Activated gamma-delta T cell treated with anti-CD3 and anti-CD28 coated beads, Interleukin-2, amount 50 U/mL, for 16 hours (primary cell): Measurements from ENCODE around the gene GPR87.

Experiments
- DNase-seq: peaks from one replicate; pipeline ENCODE4 v3.0.0-alpha.2; 2020; ENCODE audit warnings: low read depth

GPR87 gene

GRCh38 chr3:151315846-151316245 is 774 bp downstream of the GPR87 start:
- no peak for DNase-seq

- no peak for DNase-seq
These were observed 1.5 kb downstream of the GPR87 start for GRCh38 chr3:151315136-151315535.

- DNase-seq = no peak
These were observed 2.0 kb downstream of the GPR87 start for GRCh38 chr3:151314593-151314992.

GRCh38 chr3:151314137-151314536 is 2.5 kb downstream of the GPR87 start:
- DNase-seq = no peak

- DNase-seq = no peak
These were observed 3.6 kb downstream of the GPR87 start for GRCh38 chr3:151312972-151313371.

GRCh38 chr3:151309566-151309965 is 7.1 kb downstream of the GPR87 start:
- DNase-seq = no peak

- no peak for DNase-seq
These were observed 8.8 kb downstream of the GPR87 start for GRCh38 chr3:151307583-151308488.

GRCh38 chr3:151307131-151307530 is 9.5 kb downstream of the GPR87 start:
- DNase-seq = no peak

GRCh38 chr3:151306168-151306810 is 10.3 kb downstream of the GPR87 start:
- DNase-seq = no peak

- DNase-seq = no peak
These were observed 10.9 kb downstream of the GPR87 start for GRCh38 chr3:151305775-151306151.

- no peak for DNase-seq
These were observed 11.4 kb downstream of the GPR87 start for GRCh38 chr3:151305060-151305774.

GRCh38 chr3:151303751-151304150 is 12.9 kb downstream of the GPR87 start:
- no peak for DNase-seq

GRCh38 chr3:151301787-151302186 is 14.8 kb downstream of the GPR87 start:
- DNase-seq = no peak

GRCh38 chr3:151300539-151300938 is 16.1 kb downstream of the GPR87 start:
- no peak for DNase-seq

GRCh38 chr3:151299006-151299405 is 17.6 kb downstream of the GPR87 start:
- DNase-seq = no peak

GRCh38 chr3:151297429-151297828 is 19.2 kb downstream of the GPR87 start:
- no peak for DNase-seq

GRCh38 chr3:151296226-151296625 is 20.4 kb downstream of the GPR87 start:
- DNase-seq = no peak

GRCh38 chr3:151293127-151293526 is 23.5 kb downstream of the GPR87 start:
- no peak for DNase-seq

GRCh38 chr3:151290673-151291072 is 25.9 kb downstream of the GPR87 start:
- DNase-seq = no peak

GRCh38 chr3:151289445-151289844 is 27.2 kb downstream of the GPR87 start:
- DNase-seq = no peak

- DNase-seq = no peak
These were observed 30.7 kb downstream of the GPR87 start for GRCh38 chr3:151285940-151286339.

GRCh38 chr3:151283907-151284461 is 32.6 kb downstream of the GPR87 start:
- DNase-seq = no peak

GRCh38 chr3:151283387-151283786 is 33.2 kb downstream of the GPR87 start:
- DNase-seq = no peak
